ENCODE data around the gene PF4V1.
"Not testable (repeated sequence)": the region's sequence is repeated elsewhere in the genome, so short reads cannot be mapped to it uniquely, and the experiment has no call there.

PF4V1 gene

DNA sequence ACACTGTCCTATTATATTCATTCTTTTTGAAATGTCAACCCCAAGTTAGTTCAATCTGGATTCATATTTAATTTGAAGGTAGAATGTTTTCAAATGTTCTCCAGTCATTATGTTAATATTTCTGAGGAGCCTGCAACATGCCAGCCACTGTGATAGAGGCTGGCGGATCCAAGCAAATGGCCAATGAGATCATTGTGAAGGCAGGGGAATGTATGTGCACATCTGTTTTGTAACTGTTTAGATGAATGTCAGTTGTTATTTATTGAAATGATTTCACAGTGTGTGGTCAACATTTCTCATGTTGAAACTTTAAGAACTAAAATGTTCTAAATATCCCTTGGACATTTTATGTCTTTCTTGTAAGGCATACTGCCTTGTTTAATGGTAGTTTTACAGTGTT lies 17.7 kb downstream of the PF4V1 start:
- DNase-seq (ENCODE audit: low spot score): no peak

DNA sequence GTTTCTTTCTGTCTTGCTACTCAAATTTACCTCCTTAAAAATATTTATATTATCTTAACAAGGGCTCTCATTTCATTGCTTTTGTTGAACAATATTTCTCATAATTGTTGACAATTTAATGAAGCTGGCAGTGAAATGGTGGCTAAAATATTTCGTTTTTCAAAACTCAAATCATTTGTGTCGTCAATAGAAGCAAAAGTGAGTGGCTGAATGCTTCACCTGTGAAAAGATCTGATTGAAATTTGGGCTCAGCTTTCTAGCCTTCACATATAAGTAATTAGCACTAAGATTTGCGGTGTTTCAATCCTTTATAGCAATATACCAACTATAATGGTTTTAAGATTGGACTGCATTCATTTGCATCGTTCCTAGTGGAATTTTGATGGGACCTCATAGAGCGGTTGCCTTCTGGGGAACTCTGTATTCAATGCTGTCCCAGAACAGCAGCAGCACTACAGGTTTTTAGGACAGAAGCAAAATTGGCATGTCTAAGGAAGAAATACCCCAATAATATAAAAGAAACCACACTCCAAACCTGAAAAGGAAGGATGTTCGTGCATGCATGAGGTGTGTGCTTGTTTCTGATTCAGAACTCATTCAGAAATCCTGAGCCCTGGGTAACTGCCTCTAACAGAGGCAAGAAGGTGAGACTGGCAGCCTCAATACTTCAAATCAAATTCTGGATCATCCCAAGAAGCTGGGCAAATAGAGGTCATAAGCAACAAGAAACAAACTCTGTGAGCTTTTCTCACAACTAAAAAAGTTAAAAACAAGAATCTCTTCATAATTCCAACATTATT lies 18.6 kb downstream of the PF4V1 start:
- no peak for DNase-seq (ENCODE audit: low spot score)

DNA sequence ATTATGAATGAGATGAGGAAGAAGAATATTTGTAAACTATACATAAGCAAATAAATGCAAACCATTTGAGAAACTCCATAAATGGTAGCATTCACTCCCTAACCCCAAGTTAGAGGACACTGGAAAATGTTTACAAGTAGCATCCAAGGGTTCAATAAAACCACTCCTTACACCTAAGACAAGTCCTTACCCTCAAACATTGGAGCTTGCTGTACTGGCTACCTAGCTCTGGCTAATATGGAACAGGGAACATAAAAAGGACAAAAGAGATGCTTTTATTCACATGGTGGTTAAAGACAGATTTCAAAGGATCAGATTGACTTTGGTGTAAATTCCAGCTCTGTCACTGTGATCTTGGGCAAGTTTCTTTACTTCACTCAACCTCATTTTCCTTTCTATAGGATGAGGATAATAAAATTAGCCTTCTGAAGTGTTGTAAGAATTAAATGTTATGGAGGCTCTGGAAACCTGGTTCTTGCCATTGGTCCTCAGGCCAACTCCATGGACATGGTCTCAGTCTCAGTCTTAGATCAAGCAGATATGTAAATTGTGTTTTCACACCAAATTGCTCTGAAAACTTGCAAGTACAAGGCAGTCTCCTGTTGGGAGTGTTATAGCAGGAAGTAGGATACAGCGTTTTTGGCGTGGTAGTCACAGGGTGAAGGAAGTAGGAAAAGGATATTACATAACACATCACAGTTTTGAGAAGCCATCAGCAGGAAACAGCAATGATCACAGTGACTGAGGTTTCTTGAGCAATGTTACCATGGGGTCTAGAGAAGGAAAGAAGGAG lies 19.4 kb downstream of the PF4V1 start:
- DNase-seq (ENCODE audit: low spot score): peak; percentile 9

- no peak for DNase-seq (ENCODE audit: low spot score)
These were observed 21.3 kb downstream of the PF4V1 start for GRCh38 chr4:73874386-73874785.

DNA sequence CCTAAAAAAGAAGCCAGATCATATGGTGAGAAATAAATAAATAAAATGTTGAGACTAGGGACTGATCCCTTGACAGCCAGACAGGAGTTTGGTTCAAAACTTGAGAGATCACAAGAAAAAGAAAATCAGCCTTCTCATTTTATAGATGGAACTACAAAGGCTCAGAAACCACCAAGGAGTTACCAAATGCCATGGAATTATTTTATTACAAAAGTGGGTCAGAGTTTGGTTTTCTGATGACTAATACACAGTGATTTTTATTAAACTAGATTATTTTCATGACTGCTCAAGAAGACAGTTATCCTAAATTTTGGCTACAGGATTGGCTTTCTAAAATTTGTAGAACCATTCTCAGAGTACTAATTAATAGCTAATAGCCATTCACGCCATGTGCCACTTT lies 22.3 kb downstream of the PF4V1 start:
- no peak for DNase-seq (ENCODE audit: low spot score)

DNA sequence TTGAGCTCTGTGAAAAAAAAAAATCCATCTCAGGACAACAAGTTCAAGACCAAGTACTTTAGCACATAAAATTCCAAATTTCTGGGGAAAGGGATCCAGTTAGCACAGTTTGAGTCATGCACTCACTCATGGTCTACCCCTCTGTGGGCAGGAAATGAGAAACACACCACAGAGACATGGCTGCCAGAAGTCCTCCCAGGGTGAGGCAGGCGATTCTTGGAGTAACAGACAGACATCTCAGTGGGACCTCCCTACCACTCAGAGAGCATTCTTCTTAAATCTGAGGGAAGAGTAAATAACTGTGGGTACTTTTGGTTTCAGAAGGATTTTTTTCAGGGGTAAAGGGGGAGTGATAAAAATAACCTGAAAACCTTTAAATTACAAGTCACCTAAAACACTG lies 30.2 kb downstream of the PF4V1 start:
- no peak for DNase-seq (ENCODE audit: low spot score)

DNA sequence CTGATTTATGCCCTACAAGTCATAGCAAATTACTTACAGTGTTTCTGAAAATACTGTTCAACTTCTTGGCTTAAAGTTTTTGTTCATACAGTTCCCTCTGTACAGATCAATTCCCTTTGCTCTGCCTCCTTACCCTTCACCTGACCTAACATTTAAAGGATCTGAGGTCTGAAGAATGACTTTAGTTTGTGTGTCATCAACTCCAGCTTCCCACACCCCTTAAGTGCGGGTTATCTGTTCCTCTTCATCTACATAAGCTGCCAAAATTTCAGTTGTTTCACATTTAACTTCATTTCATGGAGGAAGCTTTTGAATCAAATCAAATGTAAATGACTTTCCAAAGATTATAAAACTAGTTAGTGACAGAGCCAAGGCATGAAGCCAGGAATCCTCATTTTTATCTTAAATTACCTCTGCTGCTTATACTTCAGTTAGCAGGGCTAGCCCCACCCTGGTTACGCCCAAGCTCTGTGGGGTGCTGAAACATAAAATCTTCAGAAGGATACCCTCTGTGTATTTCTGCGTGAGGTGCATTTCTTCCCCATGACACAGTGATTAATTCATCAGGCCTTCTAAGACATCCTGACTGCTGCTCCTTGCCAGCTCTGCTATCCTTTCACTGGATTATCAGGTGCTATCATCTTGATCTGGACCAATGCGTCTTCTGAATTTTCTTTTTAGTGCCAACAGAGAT lies 32.6 kb downstream of the PF4V1 start:
- DNase-seq (ENCODE audit: low spot score): no peak

- no peak for DNase-seq (ENCODE audit: low spot score)
These were observed 38.2 kb downstream of the PF4V1 start for GRCh38 chr4:73891326-73891725.

GRCh38 chr4:73891739-73892405 lies 38.8 kb downstream of the PF4V1 start:
- no peak for DNase-seq (ENCODE audit: low spot score)

DNA sequence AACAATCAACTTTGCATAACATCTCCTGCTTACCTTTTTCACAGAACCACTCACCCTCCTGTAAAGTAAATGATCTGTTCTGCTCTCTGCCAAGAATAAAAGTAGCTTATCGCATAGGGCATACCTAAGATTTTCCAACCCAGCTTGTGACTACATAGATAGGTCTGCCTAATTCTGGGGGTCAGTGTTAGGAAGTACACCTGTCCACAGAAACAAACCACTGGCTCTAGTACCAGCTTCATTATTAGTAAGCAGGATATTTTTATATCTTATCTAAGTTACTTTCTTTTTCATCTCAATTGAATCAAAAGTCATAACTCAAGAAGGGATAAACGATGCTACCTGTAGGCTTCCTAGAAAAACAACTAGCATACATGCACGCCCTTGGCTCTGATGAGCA lies 39.9 kb downstream of the PF4V1 start:
- no peak for DNase-seq (ENCODE audit: low spot score)

- DNase-seq (ENCODE audit: low spot score): no peak
These were observed 40.9 kb downstream of the PF4V1 start for GRCh38 chr4:73894001-73894400.

DNA sequence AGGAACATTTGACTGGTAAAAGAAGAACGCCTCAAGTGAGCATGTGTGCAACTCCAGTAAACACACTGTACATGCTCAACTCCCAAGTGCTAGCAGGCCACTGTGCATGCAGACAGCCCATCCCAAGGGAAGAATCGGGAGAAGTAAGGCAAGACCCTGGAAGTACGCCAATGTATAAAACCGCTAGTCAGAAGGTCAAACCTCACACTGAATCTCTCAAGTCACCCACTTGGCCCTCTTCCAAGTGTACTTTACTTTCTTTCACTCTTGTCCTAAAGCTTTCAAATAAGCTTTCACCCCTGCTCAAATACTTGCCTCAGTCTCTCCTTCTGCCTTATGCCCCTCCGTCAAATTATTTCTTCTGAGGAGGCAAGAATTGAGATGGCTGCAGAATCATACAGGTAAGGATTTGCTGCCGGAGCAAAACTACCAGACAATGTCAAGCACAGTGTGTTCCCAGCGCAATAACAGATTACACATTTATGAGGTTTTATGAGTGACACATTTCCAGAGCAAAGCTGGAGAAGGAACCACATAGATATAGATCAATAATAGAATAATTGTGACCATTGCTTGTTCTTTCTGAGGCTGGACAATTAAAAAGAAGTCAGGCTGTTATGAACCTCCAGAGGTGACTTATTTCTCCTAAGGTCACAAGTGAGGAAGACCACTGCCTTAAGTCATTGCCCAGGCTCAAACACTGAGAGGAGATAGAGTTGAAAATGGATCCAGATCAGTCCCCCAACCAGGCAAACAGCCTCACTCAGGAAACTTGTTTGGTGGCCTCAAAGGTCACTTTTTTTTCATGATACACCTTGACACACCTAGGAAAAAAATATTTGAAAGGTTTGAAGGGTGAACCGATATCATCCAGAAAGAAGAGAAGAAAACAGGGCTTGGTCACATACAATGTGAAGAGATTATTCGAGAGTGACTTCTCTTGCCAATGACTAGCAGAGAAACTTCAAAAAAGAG lies 42.4 kb downstream of the PF4V1 start:
- no peak for DNase-seq (ENCODE audit: low spot score)

DNA sequence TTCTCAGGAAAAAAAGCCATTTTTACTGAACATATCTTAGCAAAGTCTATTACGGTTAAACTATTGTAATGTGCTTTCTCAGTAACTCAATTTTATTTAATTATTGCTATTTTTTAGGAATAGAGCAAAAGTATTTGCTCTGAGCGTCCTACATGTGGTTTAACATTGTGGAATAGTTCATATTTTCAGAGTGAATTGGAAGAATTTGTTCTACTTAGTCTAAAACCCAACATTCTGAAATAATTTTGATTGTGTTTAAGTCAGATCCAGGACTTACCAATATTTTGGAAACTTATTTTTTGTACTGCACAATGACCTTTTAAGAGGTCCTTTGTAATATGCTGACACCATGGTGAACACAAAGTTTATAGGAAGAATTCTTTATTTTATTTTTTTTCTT lies 43.3 kb downstream of the PF4V1 start:
- no peak for DNase-seq (ENCODE audit: low spot score)

DNA sequence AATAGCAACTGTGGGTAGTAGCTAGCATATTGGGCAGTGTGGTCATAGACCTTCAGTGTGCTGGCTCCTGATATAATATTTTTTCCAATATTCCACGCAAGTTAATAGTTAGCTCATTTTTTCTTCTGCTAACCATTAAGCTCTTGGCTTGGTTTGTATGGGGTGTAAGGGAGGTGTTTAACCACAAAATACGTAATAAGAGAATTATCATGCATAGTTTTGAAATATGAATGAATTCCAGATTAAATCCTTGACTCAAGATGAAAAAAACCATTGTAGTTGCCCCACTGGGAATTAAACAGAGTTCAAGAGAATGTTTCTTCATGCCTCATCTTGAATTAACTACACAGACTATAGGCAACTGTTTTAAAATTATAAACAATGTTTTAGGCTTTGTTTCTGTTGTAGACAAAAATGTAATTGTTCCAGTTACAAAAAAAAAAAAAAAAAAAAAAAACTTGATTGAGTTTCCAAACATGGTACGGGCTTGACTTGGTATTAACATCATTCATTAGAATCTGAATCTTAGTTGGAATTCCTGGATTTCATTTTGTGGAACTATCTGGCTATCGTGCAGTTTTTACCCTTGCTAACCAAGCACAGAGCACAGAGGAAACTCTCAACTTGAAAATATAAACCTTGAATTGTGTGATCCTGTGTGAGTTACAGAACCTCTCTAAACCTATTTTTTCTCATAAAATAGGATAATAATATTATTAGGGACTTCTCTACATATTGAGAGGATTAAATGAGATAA lies 44.5 kb downstream of the PF4V1 start:
- no peak for DNase-seq (ENCODE audit: low spot score)

DNA sequence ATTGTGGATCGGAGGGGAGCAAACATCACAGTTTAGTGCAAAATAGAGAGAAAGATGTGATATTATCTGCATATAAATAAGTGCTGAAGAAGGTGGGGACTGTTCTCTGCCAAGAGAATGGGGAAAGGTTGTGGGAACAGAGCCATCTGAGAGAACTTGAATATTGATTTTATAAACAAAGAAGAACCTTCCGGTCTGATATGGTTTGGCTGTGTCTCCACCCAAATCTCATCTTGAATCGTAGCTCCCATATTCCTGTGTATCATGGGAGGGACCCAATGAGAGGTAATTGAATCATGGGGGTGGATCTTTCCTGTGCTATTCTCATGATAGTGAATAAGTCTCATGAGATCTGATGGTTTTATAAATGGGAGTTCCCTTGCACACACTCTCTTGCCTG lies 46.2 kb downstream of the PF4V1 start:
- DNase-seq (ENCODE audit: low spot score): not testable (repeated sequence)

DNA sequence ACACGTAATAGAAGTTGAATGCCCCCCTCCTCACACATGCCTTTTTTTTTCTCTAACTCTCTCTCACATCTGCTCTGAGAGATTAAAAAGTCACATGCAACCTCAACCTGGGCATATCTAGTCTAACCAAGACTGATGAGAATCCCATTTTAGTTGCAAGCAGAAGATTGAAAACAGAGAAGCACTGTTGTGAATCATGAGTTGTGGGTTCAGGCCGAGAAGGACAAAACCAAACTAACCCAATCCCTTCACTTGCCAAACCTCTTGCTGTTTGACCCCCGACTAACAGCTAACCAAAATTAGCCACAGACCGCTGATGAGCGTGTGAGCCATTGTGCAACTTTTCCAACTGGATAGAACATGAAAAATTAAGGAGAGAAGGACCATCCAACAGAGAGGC lies 47.9 kb downstream of the PF4V1 start:
- no peak for DNase-seq (ENCODE audit: low spot score)

DNA sequence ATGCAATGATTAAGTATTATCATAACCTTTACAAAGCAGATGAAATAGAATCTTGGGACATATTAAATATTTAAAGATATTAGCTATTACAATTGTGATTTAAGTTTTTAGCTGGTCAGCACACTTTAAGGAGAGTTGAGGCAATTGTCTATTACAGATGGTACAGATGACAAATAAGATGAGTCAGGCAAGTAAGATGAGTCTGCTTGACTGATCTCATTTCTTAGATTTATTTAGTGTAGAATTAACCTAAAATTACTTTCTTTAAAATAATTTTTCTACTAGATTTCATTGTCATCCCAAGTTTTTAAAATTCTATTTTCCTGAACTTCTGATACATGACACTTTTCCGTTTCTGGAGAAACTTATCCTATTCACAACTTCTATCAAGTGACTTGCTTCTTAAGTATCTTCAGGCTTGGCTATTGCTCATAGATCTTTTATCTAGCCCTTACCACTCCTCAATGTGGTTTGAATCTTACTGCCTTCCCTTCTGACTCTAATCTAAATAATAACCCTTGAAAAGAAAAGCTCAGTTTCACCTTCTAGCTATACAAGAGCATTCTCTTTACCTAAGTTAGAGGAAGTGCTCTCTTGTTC lies 49.0 kb downstream of the PF4V1 start:
- no peak for DNase-seq (ENCODE audit: low spot score)

DNA sequence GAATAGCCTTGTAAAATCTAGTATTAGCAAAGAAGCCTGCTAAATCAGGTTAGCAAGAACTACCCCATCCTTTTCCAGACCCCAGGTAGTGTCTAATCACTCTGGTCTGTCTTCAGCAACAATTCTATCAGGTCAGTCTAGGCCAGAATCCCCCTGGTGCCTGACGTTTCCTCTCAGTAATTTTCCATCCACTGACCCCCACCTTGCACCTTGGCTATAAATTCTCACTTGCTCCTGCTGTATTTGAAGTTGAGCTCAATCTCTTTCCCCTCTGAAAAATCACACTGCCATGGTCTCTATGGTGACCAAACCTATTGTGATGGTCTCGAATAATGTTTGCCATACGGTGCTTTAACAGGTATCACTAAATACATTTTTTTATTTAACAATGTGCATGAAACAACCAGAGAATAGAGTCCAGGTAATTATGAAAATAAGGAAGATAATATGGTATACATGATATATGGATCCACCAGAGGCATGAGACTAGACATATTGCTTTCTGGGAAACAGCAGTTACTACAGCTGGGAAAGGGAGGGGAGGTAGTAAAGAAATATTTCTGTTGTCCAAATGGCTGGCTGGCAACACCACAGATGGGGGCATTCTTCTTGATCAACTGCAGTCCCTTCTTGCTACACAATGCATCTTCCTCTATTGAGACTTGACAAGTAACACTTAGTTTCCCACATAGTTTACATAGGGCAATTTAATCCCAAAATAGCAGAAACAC lies 49.9 kb downstream of the PF4V1 start:
- DNase-seq (ENCODE audit: low spot score): no peak
